ENCODE measurements around the gene PRMT9. TPM values are rescaled to one million over a fixed set of nuclear protein-coding genes. Genes with fewer than 3 reads are reported as not detected.

The PRMT9 gene
- total and polyA plus RNA-seq, 10 of the 15 experiments (the other 5 are each of a cell fraction or from before 2014, with no cell fraction given), result 4.1 to 11.8 (median 7.6) TPM

DNA sequence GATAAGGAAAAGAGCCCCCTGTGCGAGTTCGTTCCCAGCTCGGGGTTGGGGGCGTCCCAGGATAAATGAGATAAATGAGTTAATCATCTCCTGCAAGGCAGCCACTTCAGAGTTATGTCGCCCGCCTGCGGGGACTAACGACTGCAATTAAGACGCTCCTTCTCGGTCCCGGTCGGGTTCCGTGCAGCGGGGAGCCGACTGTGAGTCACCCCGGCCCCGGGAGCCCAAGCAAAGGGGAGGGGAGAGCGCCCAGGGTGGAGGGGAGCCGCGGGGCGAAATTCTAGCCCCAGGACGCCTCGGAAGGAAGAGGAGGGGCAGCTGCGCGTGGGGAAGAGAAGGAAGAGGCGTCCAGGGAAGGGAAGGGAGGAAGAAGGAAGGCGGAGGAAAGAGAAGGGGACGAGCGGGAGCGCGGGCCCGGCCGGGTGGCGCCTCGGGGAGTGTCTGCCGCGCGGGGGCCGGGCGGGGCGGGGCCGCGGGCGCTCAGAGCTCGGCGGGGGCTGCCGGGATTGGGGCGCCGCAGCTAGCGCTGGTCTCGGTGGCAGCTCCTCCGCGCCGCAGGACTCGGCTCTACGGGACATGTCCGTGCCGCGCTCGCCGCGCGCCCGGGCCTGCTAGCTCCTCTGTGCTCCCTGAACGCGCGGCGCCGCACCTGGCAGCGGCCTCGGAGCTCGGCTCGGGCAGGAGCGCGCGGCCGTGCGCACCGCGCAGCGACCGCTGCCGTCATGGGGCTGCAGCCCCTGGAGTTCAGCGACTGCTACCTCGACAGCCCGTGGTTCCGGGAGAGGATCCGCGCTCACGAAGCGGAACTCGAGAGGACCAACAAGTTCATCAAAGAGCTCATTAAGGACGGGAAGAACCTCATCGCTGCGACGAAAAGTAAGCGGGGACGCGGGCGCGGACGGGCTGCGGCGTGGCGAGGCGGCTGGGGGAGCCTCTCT lies 47.9 kb upstream of the PRMT9 start, which contains the start of gene ARHGAP10 (continued):
- TF ChIP-seq, protein P1, sequence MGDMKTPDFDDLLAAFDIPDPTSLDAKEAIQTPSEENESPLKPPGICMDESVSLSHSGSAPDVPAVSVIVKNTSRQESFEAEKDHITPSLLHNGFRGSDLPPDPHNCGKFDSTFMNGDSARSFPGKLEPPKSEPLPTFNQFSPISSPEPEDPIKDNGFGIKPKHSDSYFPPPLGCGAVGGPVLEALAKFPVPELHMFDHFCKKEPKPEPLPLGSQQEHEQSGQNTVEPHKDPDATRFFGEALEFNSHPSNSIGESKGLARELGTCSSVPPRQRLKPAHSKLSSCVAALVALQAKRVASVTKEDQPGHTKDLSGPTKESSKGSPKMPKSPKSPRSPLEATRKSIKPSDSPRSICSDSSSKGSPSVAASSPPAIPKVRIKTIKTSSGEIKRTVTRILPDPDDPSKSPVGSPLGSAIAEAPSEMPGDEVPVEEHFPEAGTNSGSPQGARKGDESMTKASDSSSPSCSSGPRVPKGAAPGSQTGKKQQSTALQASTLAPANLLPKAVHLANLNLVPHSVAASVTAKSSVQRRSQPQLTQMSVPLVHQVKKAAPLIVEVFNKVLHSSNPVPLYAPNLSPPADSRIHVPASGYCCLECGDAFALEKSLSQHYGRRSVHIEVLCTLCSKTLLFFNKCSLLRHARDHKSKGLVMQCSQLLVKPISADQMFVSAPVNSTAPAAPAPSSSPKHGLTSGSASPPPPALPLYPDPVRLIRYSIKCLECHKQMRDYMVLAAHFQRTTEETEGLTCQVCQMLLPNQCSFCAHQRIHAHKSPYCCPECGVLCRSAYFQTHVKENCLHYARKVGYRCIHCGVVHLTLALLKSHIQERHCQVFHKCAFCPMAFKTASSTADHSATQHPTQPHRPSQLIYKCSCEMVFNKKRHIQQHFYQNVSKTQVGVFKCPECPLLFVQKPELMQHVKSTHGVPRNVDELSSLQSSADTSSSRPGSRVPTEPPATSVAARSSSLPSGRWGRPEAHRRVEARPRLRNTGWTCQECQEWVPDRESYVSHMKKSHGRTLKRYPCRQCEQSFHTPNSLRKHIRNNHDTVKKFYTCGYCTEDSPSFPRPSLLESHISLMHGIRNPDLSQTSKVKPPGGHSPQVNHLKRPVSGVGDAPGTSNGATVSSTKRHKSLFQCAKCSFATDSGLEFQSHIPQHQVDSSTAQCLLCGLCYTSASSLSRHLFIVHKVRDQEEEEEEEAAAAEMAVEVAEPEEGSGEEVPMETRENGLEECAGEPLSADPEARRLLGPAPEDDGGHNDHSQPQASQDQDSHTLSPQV (IDR thresholded peaks at IDR 0.05), result no peak
- TF ChIP-seq PKNOX1 (IDR thresholded peaks at IDR 0.05), result no peak
- TF ChIP-seq, protein P2, sequence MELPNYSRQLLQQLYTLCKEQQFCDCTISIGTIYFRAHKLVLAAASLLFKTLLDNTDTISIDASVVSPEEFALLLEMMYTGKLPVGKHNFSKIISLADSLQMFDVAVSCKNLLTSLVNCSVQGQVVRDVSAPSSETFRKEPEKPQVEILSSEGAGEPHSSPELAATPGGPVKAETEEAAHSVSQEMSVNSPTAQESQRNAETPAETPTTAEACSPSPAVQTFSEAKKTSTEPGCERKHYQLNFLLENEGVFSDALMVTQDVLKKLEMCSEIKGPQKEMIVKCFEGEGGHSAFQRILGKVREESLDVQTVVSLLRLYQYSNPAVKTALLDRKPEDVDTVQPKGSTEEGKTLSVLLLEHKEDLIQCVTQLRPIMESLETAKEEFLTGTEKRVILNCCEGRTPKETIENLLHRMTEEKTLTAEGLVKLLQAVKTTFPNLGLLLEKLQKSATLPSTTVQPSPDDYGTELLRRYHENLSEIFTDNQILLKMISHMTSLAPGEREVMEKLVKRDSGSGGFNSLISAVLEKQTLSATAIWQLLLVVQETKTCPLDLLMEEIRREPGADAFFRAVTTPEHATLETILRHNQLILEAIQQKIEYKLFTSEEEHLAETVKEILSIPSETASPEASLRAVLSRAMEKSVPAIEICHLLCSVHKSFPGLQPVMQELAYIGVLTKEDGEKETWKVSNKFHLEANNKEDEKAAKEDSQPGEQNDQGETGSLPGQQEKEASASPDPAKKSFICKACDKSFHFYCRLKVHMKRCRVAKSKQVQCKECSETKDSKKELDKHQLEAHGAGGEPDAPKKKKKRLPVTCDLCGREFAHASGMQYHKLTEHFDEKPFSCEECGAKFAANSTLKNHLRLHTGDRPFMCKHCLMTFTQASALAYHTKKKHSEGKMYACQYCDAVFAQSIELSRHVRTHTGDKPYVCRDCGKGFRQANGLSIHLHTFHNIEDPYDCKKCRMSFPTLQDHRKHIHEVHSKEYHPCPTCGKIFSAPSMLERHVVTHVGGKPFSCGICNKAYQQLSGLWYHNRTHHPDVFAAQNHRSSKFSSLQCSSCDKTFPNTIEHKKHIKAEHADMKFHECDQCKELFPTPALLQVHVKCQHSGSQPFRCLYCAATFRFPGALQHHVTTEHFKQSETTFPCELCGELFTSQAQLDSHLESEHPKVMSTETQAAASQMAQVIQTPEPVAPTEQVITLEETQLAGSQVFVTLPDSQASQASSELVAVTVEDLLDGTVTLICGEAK (IDR thresholded peaks at IDR 0.05; ENCODE audit: borderline replicate concordance), result no peak; the same call in 1 of the 2 replicates
- TF ChIP-seq TCF12 (IDR thresholded peaks at IDR 0.05; ENCODE audit: low read depth, low read length), result 0 out of 2 replicates have a peak, but pooled peaks have one; percentile 20
- TF ChIP-seq CHD2 (IDR thresholded peaks at IDR 0.05; ENCODE audit: borderline replicate concordance, low read depth, low read length), result no peak
- TF ChIP-seq KAT2A (conservative IDR thresholded peaks at IDR 0.05; ENCODE audit: control insufficient read depth, low read depth, low read length), result no peak
- peak in 1 of 2 experiments; percentile 52; a peak in 1 of 3 replicates for TF ChIP-seq EGR1 (IDR thresholded peaks at IDR 0.05; ENCODE audit: borderline replicate concordance in 1 of 2, low read depth in 2 of 2, low read length in 2 of 2)
- peak; percentile 76 for TF ChIP-seq GATAD2B (conservative IDR thresholded peaks at IDR 0.05; ENCODE audit: low read depth)
- TF ChIP-seq EZH2 (IDR thresholded peaks at IDR 0.05; ENCODE audit: borderline replicate concordance, control insufficient read depth, low read depth, low read length), result no peak
- TF ChIP-seq NR2C1 (IDR thresholded peaks at IDR 0.05), result no peak
- TF ChIP-seq YBX1 (IDR thresholded peaks at IDR 0.05), result no peak
- TF ChIP-seq, protein P3, sequence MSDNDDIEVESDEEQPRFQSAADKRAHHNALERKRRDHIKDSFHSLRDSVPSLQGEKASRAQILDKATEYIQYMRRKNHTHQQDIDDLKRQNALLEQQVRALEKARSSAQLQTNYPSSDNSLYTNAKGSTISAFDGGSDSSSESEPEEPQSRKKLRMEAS (IDR thresholded peaks at IDR 0.05; ENCODE audit: low read depth, low read length), result no peak; the same call in 1 of the 2 replicates
- TF ChIP-seq NFYA (IDR thresholded peaks at IDR 0.05; ENCODE audit: borderline replicate concordance, low read depth, low read length), result no peak
- no peak for TF ChIP-seq MTA2 (IDR thresholded peaks at IDR 0.05; ENCODE audit: low read depth)
- no peak for TF ChIP-seq JUND (IDR thresholded peaks at IDR 0.05; ENCODE audit: low read depth, low read length)
- no peak for TF ChIP-seq FOXM1 (IDR thresholded peaks at IDR 0.05; ENCODE audit: low read depth, low read length)
- peak; percentile 90 for TF ChIP-seq SMARCA5 (IDR thresholded peaks at IDR 0.05)
- TF ChIP-seq SPI1 (IDR thresholded peaks at IDR 0.05; ENCODE audit: borderline replicate concordance, insufficient read depth, low read depth, low read length), result no peak
- no peak for TF ChIP-seq NFXL1 (IDR thresholded peaks at IDR 0.05; ENCODE audit: borderline replicate concordance)

All from GM12878 (cell line).